ENCODE measurements around the gene LECT2.

LECT2 gene

DNA sequence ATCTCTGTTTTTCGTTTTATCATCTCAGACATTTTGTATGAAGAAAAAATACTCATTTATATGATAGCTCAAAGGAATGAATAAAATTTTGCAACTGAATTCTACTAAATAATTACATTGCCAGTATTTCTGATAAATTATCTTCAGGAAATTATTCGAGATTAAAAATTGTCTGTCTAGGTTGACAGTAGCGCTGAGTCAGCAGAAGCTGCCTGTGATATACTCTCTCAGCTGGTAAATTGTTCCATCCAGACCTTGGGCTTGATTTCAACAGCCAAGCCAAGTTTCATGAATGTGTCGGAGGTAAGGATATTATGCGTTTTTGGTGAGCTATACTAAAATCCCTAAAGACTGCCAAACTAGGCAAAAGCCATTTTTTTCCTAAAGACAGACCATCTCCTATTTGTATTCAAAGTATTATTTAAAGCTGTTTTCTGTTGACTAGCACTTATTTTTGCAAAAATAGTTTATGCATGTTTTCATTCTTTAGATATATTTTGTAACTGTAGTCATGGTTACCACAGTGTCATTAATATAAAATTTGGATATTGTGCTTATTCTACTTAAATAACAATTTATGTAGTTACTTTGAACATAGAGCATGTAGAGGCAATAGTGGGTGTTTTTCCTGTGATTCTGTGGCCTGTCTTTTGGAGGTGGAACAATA lies 17.4 kb downstream of the LECT2 start:
- Histone ChIP-seq H3K27me3 (ENCODE audit: control insufficient read depth, insufficient read depth, low read length) (peaks cover 8% of the 10 kb centered on the region), H3K4me1 (ENCODE audit: control insufficient read depth, insufficient read depth, low read length) (no peaks in the 10 kb centered on the region), H3K4me3 (ENCODE audit: low read depth, low read length) (no peak overlapping the region)

DNA sequence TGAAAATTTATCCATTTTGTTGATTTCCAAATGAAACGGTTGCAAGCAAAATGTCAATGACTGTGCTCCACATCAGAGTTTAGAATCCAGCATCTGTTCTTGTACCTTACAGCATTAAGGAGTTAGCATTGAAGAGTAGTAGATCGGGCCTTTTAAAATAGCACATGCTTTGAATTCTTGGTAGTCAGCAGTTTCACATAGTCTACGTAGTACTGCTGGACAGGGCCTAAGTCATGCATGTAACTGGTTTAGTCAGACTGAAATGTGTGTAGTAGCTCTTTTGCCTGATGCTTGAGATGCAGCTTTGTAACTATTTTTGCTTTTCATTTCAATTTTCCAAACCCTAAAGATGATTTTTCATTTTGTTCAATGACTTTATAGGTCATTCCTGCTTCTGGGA lies 19.8 kb downstream of the LECT2 start:
- Histone ChIP-seq H3K27me3 (ENCODE audit: control insufficient read depth, insufficient read depth, low read length) (peaks cover 32% of the 10 kb centered on the region), H3K4me1 (ENCODE audit: control insufficient read depth, insufficient read depth, low read length) (no peaks in the 10 kb centered on the region), H3K27ac (ENCODE audit: low read depth, low read length) (no peak overlapping the region), H3K36me3 (ENCODE audit: control insufficient read depth, insufficient read depth, low read length) (no peaks in the 10 kb centered on the region), H3K4me3 (ENCODE audit: low read depth, low read length) (no peak overlapping the region), H3K9me3 (ENCODE audit: control insufficient read depth, insufficient read depth, low read length) (no peaks in the 10 kb centered on the region), H3K9ac (ENCODE audit: low read depth, low read length) (no peak overlapping the region)

More for the DNA sequence above, 17.4 kb downstream of the LECT2 start:
- no peaks in the 10 kb centered on the region for H3K36me3 ChIP-seq (ENCODE audit: control insufficient read depth, insufficient read depth, low read length)
- H3K9ac ChIP-seq (ENCODE audit: low read depth, low read length), result no peak overlapping the region
- H3K9me3 ChIP-seq (ENCODE audit: control insufficient read depth, insufficient read depth, low read length), result no peaks in the 10 kb centered on the region
- H3K27ac ChIP-seq (ENCODE audit: low read depth, low read length), result no peak overlapping the region

DNA sequence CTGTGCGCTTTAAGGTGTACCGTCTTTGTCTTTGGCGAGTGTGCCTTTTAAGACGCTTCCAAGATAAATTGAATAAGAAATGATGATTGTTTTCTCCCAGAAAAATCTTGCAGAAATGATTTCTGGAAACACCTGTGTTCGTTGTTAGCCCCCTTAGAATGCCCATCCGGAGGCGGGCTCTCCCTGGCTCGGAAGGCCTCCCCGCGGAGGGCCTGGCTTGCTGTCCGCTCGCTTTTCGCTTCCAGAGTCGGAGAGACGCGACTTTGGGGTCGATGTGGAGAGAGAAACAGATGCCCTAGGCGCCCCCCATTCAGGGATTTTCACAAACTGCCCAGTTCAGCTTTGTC lies 23.9 kb downstream of the LECT2 start:
- H3K27me3 ChIP-seq (ENCODE audit: control insufficient read depth, insufficient read depth, low read length), result peaks cover 65% of the 10 kb centered on the region
- no peaks in the 10 kb centered on the region for H3K4me1 ChIP-seq (ENCODE audit: control insufficient read depth, insufficient read depth, low read length)
- no peak overlapping the region for H3K27ac ChIP-seq (ENCODE audit: low read depth, low read length)
- H3K4me3 ChIP-seq (ENCODE audit: low read depth, low read length), result peak overlapping the region; percentile 62
- H3K9ac ChIP-seq (ENCODE audit: low read depth, low read length), result no peak overlapping the region
- no peaks in the 10 kb centered on the region for H3K9me3 ChIP-seq (ENCODE audit: control insufficient read depth, insufficient read depth, low read length)
- no peaks in the 10 kb centered on the region for H3K36me3 ChIP-seq (ENCODE audit: control insufficient read depth, insufficient read depth, low read length)

DNA sequence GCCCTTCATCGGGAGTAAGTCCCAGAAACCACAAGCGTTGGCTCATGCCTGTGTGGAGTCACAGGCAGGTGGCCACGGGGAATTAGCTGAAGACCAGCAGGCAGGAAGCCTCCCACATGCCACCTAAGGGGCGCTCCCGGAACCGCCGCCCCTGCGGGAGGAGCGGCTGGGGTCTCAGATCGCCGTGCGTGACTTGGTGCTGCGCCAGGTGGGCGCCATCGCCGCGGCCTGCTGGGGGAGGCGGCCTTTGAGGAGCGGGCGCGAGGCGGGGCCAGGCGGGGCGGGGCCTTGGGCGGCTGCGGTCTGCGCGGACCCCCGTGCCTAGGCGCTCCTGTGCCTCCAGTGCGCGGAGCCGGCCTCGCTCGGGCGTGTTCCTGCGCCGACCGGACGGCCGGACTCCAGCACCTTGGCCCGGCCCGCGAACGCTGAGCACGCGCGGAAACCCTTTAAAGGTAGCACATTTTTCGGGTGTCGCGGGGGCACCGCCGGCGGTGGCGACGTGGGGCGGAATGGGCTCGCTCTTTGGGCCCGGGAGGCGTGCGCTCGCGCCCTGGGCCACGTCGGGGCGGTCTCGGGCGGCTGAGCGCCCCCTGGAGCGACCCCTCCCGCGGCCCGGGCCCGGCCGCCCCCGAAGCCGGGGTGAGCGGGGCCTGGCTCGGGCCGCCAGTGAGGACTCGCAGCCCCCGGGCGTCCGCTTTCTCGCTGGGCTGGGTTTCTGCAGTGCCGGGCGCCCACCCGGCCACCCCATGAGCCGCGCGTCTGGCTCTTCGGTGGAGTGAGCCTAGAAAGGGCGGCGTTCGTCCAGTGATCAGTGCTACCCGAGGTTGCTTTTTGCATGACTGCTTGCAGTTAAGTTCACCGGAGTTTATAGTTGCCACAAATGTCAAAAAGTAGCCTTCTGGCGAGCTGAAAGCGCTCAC lies 24.5 kb downstream of the LECT2 start:
- Histone ChIP-seq H3K4me1 (ENCODE audit: control insufficient read depth, insufficient read depth, low read length) (no peaks in the 10 kb centered on the region), H3K4me3 (ENCODE audit: low read depth, low read length) (peak overlapping the region; percentile 62), H3K36me3 (ENCODE audit: control insufficient read depth, insufficient read depth, low read length) (no peaks in the 10 kb centered on the region), H3K9me3 (ENCODE audit: control insufficient read depth, insufficient read depth, low read length) (no peaks in the 10 kb centered on the region), H3K9ac (ENCODE audit: low read depth, low read length) (no peak overlapping the region; the same call in 1 of the 2 replicates), H3K27ac (ENCODE audit: low read depth, low read length) (no peak overlapping the region), H3K27me3 (ENCODE audit: control insufficient read depth, insufficient read depth, low read length) (peaks cover 65% of the 10 kb centered on the region)

DNA sequence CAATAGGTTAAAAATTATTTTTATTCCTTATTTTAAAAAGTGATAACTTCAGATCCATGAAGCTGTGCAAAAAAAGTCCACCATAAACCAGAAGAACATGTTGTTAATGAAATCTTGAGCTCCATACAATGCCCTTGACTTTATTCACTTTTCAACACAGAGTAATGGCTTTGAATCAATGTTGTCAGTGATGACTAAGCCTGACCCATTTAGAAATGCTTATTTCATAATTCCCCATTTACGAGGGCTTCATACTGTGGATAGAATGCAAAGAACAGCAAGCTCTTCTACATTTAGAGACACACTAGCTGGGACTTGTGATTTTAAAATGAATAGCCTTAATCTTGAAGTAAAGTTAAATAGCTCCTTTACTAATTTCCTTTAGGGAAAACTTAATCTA lies 33.4 kb downstream of the LECT2 start:
- H3K27ac ChIP-seq (ENCODE audit: low read depth, low read length), result no peak overlapping the region
- H3K4me1 ChIP-seq (ENCODE audit: control insufficient read depth, insufficient read depth, low read length), result no peaks in the 10 kb centered on the region
- H3K4me3 ChIP-seq (ENCODE audit: low read depth, low read length), result no peak overlapping the region
- H3K9me3 ChIP-seq (ENCODE audit: control insufficient read depth, insufficient read depth, low read length), result no peaks in the 10 kb centered on the region
- H3K27me3 ChIP-seq (ENCODE audit: control insufficient read depth, insufficient read depth, low read length), result peaks cover 5% of the 10 kb centered on the region
- H3K36me3 ChIP-seq (ENCODE audit: control insufficient read depth, insufficient read depth, low read length), result no peaks in the 10 kb centered on the region
- no peak overlapping the region for H3K9ac ChIP-seq (ENCODE audit: low read depth, low read length)

DNA sequence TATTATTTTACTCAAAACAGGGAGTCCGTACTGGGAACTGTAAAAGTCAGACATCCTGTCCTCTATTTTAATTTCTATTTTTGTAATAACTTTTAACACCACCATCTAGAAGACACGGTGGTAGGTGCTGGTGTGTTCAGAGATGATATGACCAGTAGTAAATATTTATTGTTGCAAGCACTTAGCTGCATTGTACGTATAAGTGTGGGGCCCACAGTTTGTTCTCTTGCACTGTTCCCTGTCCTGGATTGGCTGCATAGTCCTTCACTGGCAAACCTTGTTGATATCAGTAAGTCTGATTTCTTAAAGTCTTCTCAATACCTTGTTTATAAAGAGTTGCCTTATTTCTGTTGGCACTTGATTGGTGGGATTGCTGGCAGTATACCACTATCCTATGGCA lies 34.6 kb downstream of the LECT2 start:
- Histone ChIP-seq H3K4me1 (ENCODE audit: control insufficient read depth, insufficient read depth, low read length) (no peaks in the 10 kb centered on the region), H3K4me3 (ENCODE audit: low read depth, low read length) (no peak overlapping the region), H3K9ac (ENCODE audit: low read depth, low read length) (no peak overlapping the region), H3K9me3 (ENCODE audit: control insufficient read depth, insufficient read depth, low read length) (no peaks in the 10 kb centered on the region), H3K27ac (ENCODE audit: low read depth, low read length) (no peak overlapping the region), H3K36me3 (ENCODE audit: control insufficient read depth, insufficient read depth, low read length) (no peaks in the 10 kb centered on the region), H3K27me3 (ENCODE audit: control insufficient read depth, insufficient read depth, low read length) (peaks cover 7% of the 10 kb centered on the region; the same call in 1 of the 2 replicates)

DNA sequence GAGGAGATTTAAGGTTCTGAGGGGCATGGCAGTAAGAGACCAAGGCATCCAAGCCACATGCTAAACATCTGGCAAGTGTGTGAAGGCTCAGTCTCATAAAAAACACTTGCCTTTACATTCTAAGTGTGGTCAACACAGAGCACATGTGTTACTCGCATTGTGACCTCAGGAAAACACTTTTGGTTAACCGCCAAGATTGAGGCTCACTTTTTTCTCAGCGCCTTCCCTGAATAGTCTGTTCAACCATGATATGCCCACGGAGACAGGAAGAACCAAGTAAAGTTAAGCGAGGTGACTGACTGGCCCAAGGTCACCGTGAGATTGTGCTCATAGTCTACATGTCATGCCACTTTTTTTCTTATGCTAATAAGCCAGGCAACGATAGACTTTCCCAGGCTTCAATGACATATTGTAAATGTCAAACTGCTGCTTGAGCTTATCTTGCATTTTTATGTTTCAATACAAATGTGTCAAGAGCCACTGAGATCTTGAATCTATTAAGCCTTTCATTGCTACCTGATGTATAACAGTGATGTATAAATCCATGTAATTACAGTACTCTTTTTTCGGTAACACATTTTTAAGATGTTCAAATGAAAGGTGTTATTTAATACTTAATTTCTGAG lies 38.0 kb downstream of the LECT2 start:
- Histone ChIP-seq H3K27me3 (ENCODE audit: control insufficient read depth, insufficient read depth, low read length) (0 out of 2 replicates have a peak, but pooled peaks cover 14% of the 10 kb centered on the region), H3K4me1 (ENCODE audit: control insufficient read depth, insufficient read depth, low read length) (no peaks in the 10 kb centered on the region), H3K36me3 (ENCODE audit: control insufficient read depth, insufficient read depth, low read length) (no peaks in the 10 kb centered on the region)

DNA sequence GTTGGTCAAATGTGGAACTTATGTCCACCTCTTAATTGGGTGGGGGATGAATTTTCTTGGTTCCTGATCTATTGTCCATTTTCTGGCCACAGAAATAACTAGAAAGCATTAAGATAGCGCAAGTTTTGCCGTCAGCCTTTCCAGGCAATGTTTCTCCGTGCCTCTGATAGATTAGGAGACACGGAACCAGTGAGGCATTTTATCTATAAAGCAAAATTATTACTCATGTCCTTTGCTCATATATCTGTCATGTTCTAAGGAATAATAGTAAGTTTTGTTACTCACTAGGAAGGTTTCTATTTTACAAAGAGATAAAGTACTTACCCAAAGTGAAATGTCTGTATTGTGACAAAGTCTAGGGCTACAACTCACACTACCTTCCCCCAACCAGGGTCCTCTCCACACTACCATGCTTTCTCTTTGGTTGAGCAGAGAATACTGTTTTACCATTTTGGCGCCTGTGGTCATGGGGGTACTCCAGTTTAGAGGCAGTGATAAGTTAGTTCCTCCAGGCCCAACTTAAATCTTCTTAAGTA lies 39.2 kb downstream of the LECT2 start:
- Histone ChIP-seq H3K9ac (ENCODE audit: low read depth, low read length) (no peak overlapping the region), H3K4me3 (ENCODE audit: low read depth, low read length) (no peak overlapping the region), H3K27ac (ENCODE audit: low read depth, low read length) (no peak overlapping the region), H3K36me3 (ENCODE audit: control insufficient read depth, insufficient read depth, low read length) (no peaks in the 10 kb centered on the region), H3K9me3 (ENCODE audit: control insufficient read depth, insufficient read depth, low read length) (no peaks in the 10 kb centered on the region), H3K27me3 (ENCODE audit: control insufficient read depth, insufficient read depth, low read length) (peaks cover 14% of the 10 kb centered on the region; the same call in 1 of the 2 replicates), H3K4me1 (ENCODE audit: control insufficient read depth, insufficient read depth, low read length) (no peaks in the 10 kb centered on the region)

More for the DNA sequence above, 38.0 kb downstream of the LECT2 start:
- Histone ChIP-seq H3K27ac (ENCODE audit: low read depth, low read length) (no peak overlapping the region), H3K9me3 (ENCODE audit: control insufficient read depth, insufficient read depth, low read length) (no peaks in the 10 kb centered on the region), H3K9ac (ENCODE audit: low read depth, low read length) (no peak overlapping the region), H3K4me3 (ENCODE audit: low read depth, low read length) (no peak overlapping the region)

DNA sequence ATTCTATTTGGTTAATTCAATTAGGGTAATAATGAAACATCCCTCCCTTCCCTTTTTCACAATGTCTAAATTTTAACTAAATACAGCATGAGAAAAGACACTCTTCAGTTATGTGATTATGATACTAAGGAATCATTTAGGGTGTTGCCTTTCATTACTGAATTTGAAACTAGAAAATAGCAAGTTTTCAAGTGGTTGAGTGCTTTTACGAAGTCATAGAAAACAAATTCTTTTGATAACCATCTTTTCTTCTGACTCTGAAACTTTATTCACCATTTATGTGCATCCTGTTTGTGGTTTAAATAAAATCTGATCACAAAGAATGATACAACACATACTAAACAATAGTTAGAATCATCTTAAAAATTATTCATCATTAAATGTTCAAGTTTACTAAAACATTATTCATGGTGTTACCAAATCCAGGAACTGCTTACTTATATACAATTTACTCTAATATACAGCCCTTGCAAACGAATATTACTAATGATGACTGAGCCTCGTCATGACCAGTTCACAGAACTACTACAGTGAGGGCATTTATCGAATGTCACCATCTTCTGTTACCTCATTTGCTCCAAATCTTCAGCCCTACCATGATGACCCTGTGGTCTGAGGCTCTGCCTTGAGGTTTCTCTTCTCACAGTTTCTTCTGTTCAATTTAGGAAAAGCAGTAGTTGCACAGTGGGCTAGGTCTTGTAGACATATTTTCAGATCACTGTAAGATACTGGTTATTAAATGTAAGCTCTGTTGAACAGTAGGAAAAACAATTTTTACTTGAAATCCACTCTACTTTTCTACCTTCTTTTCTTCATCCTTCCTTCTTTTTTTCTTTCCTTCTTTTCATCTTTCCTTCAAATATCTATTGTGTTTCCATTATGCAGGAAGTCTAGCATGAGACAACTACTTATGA lies 40.8 kb downstream of the LECT2 start:
- H3K4me1 ChIP-seq (ENCODE audit: control insufficient read depth, insufficient read depth, low read length), result no peaks in the 10 kb centered on the region
- H3K27me3 ChIP-seq (ENCODE audit: control insufficient read depth, insufficient read depth, low read length), result peaks cover 17% of the 10 kb centered on the region; the same call in 1 of the 2 replicates
- no peaks in the 10 kb centered on the region for H3K36me3 ChIP-seq (ENCODE audit: control insufficient read depth, insufficient read depth, low read length)
- H3K27ac ChIP-seq (ENCODE audit: low read depth, low read length), result no peak overlapping the region
- H3K4me3 ChIP-seq (ENCODE audit: low read depth, low read length), result no peak overlapping the region
- no peaks in the 10 kb centered on the region for H3K9me3 ChIP-seq (ENCODE audit: control insufficient read depth, insufficient read depth, low read length)
- no peak overlapping the region for H3K9ac ChIP-seq (ENCODE audit: low read depth, low read length)

DNA sequence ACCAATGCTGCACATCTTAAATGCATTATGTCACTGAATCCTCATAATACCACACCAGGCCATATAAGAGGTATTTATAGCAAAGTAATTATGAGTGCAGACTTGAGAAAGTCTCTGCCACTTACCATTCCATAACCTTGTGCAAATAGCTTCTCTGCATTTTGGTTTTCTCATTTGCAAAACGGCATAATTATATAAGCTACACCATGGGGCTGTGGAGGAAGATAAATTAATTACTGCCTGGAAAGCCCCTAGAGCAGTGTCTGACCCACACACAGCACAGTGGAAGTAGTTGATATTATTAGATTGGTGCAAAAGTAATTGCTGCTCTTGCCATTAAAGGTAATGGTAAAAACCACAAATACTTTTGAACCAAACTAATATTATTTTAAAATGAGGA lies 49.6 kb downstream of the LECT2 start:
- no peaks in the 10 kb centered on the region for H3K4me1 ChIP-seq (ENCODE audit: control insufficient read depth, insufficient read depth, low read length)
- peaks cover 10% of the 10 kb centered on the region; the same call in 1 of the 2 replicates for H3K27me3 ChIP-seq (ENCODE audit: control insufficient read depth, insufficient read depth, low read length)
- H3K4me3 ChIP-seq (ENCODE audit: low read depth, low read length), result no peak overlapping the region
- no peak overlapping the region for H3K27ac ChIP-seq (ENCODE audit: low read depth, low read length)
- no peaks in the 10 kb centered on the region for H3K36me3 ChIP-seq (ENCODE audit: control insufficient read depth, insufficient read depth, low read length)
- no peaks in the 10 kb centered on the region for H3K9me3 ChIP-seq (ENCODE audit: control insufficient read depth, insufficient read depth, low read length)
- no peak overlapping the region for H3K9ac ChIP-seq (ENCODE audit: low read depth, low read length)
